Lower leg skin (tissue), 3 donors: ENCODE measurements around the gene TUBB1.

Experiments used
- CTCF ChIP-seq, 3 donors: fragments of 450-650 bp; IDR thresholded peaks; one replicate each; pipeline ENCODE4 v1.5.1; 2016; ENCODE audit warnings: antibody characterized with exemption in 3 of 3, mild to moderate bottlenecking in 3 of 3, moderate library complexity in 2 of 3
- POLR2A ChIP-seq, 2 donors: fragments of 450-650 bp; IDR thresholded peaks; one replicate each; pipeline ENCODE4 v1.6.1; 2016 to 2017; ENCODE audit warnings: antibody characterized with exemption in 2 of 2, mild to moderate bottlenecking in 1 of 2, moderate library complexity in 1 of 2

GRCh38 chr20:58971429-58971828, 47.8 kb upstream of the TUBB1 start:
- no peak for TF ChIP-seq CTCF (IDR thresholded peaks at IDR 0.05)
- no peak for TF ChIP-seq POLR2A (IDR thresholded peaks at IDR 0.05)
